ENCODE measurements around the gene NOPCHAP1.
"Not testable (repeated sequence)": the region's sequence is repeated elsewhere in the genome, so short reads cannot be mapped to it uniquely, and the experiment has no call there.

The NOPCHAP1 gene

GRCh38 chr12:104986022-104986941 is at the start of gene NOPCHAP1:
Gene NOPCHAP1, plus strand, starts transcription at chr12:104986316. Its CDS starts 37 bp downstream, at chr12:104986353.
- peak; percentile 90 for DNase-seq

- no peak for DNase-seq
Observed at GRCh38 chr12:104938371-104938770, 47.7 kb upstream of the NOPCHAP1 start.

GRCh38 chr12:104939089-104939488 is 47.0 kb upstream of the NOPCHAP1 start:
- no peak for DNase-seq

GRCh38 chr12:104941454-104941853 is 44.7 kb upstream of the NOPCHAP1 start:
- DNase-seq: no peak

GRCh38 chr12:104942075-104942474 is 44.0 kb upstream of the NOPCHAP1 start:
- DNase-seq: no peak

GRCh38 chr12:104943401-104943800 is 42.7 kb upstream of the NOPCHAP1 start:
- DNase-seq: not testable (repeated sequence)

- no peak for DNase-seq
Observed at GRCh38 chr12:104944252-104944651, 41.9 kb upstream of the NOPCHAP1 start.

- DNase-seq: not testable (repeated sequence)
Observed at GRCh38 chr12:104948716-104949115, 37.4 kb upstream of the NOPCHAP1 start.

- no peak for DNase-seq
Observed at GRCh38 chr12:104951759-104952509, 34.2 kb upstream of the NOPCHAP1 start.

- DNase-seq: no peak
Observed at GRCh38 chr12:104952816-104953215, 33.3 kb upstream of the NOPCHAP1 start.

- DNase-seq: no peak
Observed at GRCh38 chr12:104953323-104953722, 32.8 kb upstream of the NOPCHAP1 start.

GRCh38 chr12:104955703-104956102 is 30.4 kb upstream of the NOPCHAP1 start:
- DNase-seq: no peak

- no peak for DNase-seq
Observed at GRCh38 chr12:104956870-104957718, 29.0 kb upstream of the NOPCHAP1 start.

GRCh38 chr12:104957719-104958000 is 28.5 kb upstream of the NOPCHAP1 start:
- no peak for DNase-seq

GRCh38 chr12:104958001-104958804 is 27.9 kb upstream of the NOPCHAP1 start, which contains the start of gene SLC41A2:
Gene SLC41A2, minus strand, starts transcription at chr12:104958290. Its CDS starts 29,763 bp downstream, at chr12:104928527.
- peak; percentile 66 for DNase-seq

- DNase-seq: no peak
Observed at GRCh38 chr12:104958805-104959334, 27.2 kb upstream of the NOPCHAP1 start.

GRCh38 chr12:104959335-104959841 is 26.7 kb upstream of the NOPCHAP1 start:
- peak; percentile 13 for DNase-seq

GRCh38 chr12:104960464-104960863 is 25.7 kb upstream of the NOPCHAP1 start:
- no peak for DNase-seq

- peak; percentile 56 for DNase-seq
Observed at GRCh38 chr12:104963757-104964156, 22.4 kb upstream of the NOPCHAP1 start.

GRCh38 chr12:104964167-104964855 is 21.8 kb upstream of the NOPCHAP1 start:
- DNase-seq: peak; percentile 56

GRCh38 chr12:104964856-104965205 is 21.3 kb upstream of the NOPCHAP1 start:
- DNase-seq: no peak
